ENCODE results near the gene ASB10.

Gene ASB10

DNA sequence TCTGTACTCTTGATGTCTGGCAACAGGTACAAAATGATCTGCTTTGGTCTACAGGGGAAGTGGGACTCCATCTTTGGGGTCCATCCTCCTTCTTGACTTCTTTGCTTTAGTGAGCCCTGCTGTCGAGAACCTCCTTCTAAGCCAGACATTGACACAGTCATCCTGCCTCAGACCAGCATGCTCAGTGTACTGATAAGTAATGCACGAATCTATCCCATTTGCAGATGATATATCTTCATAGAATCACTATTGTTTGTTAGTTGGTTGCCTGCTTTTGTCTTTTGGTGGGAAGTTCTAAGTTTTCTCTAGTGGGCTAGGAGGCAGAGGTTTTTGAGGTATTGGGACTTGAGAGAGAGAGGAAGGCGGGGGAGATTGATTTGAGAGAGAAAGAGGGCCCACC, 14.3 kb upstream of the ASB10 start:
- H3K79me2 ChIP-seq (ENCODE audit: insufficient read depth, low read length), result no peaks in the 10 kb centered on the region
- no peak overlapping the region for H3K4me3 ChIP-seq (ENCODE audit: low read depth in 1 of 2, low read length in 2 of 2)
- H3K9me3 ChIP-seq (ENCODE audit: insufficient read depth, low read length, severe bottlenecking), result no peaks in the 10 kb centered on the region
- TF ChIP-seq EZH2 (IDR thresholded peaks at IDR 0.05; ENCODE audit: borderline replicate concordance, low read depth, low read length, severe bottlenecking), result no peak
- TF ChIP-seq, protein P1, sequence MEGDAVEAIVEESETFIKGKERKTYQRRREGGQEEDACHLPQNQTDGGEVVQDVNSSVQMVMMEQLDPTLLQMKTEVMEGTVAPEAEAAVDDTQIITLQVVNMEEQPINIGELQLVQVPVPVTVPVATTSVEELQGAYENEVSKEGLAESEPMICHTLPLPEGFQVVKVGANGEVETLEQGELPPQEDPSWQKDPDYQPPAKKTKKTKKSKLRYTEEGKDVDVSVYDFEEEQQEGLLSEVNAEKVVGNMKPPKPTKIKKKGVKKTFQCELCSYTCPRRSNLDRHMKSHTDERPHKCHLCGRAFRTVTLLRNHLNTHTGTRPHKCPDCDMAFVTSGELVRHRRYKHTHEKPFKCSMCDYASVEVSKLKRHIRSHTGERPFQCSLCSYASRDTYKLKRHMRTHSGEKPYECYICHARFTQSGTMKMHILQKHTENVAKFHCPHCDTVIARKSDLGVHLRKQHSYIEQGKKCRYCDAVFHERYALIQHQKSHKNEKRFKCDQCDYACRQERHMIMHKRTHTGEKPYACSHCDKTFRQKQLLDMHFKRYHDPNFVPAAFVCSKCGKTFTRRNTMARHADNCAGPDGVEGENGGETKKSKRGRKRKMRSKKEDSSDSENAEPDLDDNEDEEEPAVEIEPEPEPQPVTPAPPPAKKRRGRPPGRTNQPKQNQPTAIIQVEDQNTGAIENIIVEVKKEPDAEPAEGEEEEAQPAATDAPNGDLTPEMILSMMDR (IDR thresholded peaks at IDR 0.05; ENCODE audit: borderline replicate concordance, extremely low read depth, low read length, poor library complexity, severe bottlenecking), result no peak
- ATAC-seq (ENCODE audit: insufficient read depth, low read depth) (no peak), DNase-seq (no peak)
- H3K27me3 ChIP-seq (ENCODE audit: insufficient read depth, low read length, poor library complexity), result peaks cover 36% of the 10 kb centered on the region
- no peaks in the 10 kb centered on the region for H3K36me3 ChIP-seq (ENCODE audit: insufficient read depth, low read length)
- no peak overlapping the region for H3K27ac ChIP-seq (ENCODE audit: low read length)
- no peaks in the 10 kb centered on the region for H3K4me1 ChIP-seq (ENCODE audit: insufficient read depth, low read length)
- H4K20me1 ChIP-seq (ENCODE audit: insufficient read depth, low read length), result peaks cover 5% of the 10 kb centered on the region; the same call in 1 of the 2 replicates
- no peak overlapping the region for H2AFZ ChIP-seq (ENCODE audit: low read depth, low read length)
- no peak overlapping the region for H3K9ac ChIP-seq (ENCODE audit: low read depth, low read length)
- H3K4me2 ChIP-seq (ENCODE audit: insufficient read depth, low read length), result no peak overlapping the region

DNA sequence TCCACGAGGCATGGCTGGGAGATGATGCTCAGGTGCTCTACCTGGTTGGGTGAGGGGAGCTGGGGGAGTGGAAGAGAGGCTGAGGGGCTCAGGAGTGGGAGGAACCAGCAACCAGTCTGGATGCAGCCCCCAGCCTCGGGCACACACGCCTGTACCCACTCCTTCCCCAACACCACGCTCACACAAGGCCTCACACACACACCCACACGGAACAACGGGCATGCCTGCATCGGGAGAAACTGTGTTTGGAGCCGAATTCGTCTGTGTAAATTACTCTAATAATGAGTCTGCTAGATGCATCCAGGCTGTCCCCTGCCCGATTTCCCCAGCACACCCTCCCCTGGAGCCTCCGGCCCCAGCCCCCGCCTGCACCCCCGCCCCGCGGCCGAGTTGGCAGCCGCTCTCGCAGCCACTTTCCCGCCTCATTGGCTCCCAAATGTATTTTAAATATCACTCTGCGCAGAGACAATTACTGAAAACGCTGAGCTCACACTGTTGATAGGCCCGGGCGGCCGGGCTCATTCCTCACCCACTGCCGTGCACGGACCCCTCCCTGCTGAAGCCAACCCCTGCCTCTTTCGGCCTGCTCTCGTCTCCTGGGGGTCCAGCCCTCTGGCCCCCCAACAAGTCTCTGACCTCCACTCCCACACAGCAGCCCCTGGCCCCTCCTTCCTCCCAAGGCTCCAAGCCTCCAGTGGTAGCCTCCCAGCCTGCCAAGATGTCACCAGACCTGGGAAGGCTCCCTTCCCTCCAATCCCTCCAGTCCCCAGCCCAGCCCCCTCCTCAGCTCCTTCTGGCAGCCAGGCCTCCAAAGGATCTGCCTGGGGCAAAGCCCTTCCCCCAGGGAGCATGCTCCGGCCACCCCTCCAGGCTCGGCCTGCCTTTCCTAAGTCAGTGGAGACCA, 12.1 kb upstream of the ASB10 start:
- no peak overlapping the region for H2AFZ ChIP-seq (ENCODE audit: low read depth, low read length)
- no peak overlapping the region for H3K27ac ChIP-seq (ENCODE audit: low read length)
- H3K4me1 ChIP-seq (ENCODE audit: insufficient read depth, low read length), result no peaks in the 10 kb centered on the region
- DNase-seq (no peak), ATAC-seq (ENCODE audit: insufficient read depth, low read depth) (no peak)
- peaks cover 2% of the 10 kb centered on the region; the same call in 1 of the 2 replicates for H4K20me1 ChIP-seq (ENCODE audit: insufficient read depth, low read length)
- no peaks in the 10 kb centered on the region for H3K79me2 ChIP-seq (ENCODE audit: insufficient read depth, low read length)
- no peaks in the 10 kb centered on the region for H3K9me3 ChIP-seq (ENCODE audit: insufficient read depth, low read length, severe bottlenecking)
- TF ChIP-seq EZH2 (IDR thresholded peaks at IDR 0.05; ENCODE audit: borderline replicate concordance, low read depth, low read length, severe bottlenecking), result no peak
- TF ChIP-seq, protein P1 (IDR thresholded peaks at IDR 0.05; ENCODE audit: borderline replicate concordance, extremely low read depth, low read length, poor library complexity, severe bottlenecking), result no peak
- no peak overlapping the region for H3K4me3 ChIP-seq (ENCODE audit: low read depth in 1 of 2, low read length in 2 of 2)
- H3K36me3 ChIP-seq (ENCODE audit: insufficient read depth, low read length), result no peaks in the 10 kb centered on the region
- no peak overlapping the region for H3K4me2 ChIP-seq (ENCODE audit: insufficient read depth, low read length)
- H3K27me3 ChIP-seq (ENCODE audit: insufficient read depth, low read length, poor library complexity), result peaks cover 44% of the 10 kb centered on the region
- H3K9ac ChIP-seq (ENCODE audit: low read depth, low read length), result no peak overlapping the region

DNA sequence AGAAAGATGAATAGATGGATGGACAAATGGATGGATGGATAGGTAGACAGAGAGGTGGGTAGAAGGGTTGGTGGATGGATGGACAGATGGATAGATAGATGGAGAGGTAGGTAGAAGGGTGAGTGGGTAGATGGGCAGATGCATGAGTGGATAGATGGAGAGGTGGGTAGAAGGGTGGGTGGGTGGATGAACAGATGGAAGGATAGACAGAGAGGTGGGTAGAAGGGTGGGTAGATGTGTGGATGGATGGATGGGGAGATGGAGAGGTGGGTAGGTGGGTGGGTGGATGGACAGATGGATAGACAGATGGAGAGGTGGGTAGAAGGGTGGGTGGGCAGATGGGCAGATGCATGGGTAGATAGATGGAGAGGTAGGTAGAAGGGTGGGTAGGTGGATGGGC, 10.9 kb upstream of the ASB10 start:
- Histone ChIP-seq H3K9me3 (ENCODE audit: insufficient read depth, low read length, severe bottlenecking) (no peaks in the 10 kb centered on the region), H3K36me3 (ENCODE audit: insufficient read depth, low read length) (no peaks in the 10 kb centered on the region), H2AFZ (ENCODE audit: low read depth, low read length) (no peak overlapping the region), H3K4me1 (ENCODE audit: insufficient read depth, low read length) (no peaks in the 10 kb centered on the region), H3K4me2 (ENCODE audit: insufficient read depth, low read length) (no peak overlapping the region), H3K79me2 (ENCODE audit: insufficient read depth, low read length) (no peaks in the 10 kb centered on the region), H4K20me1 (ENCODE audit: insufficient read depth, low read length) (no peaks in the 10 kb centered on the region; the same call in 1 of the 2 replicates), H3K27ac (ENCODE audit: low read length) (no peak overlapping the region), H3K27me3 (ENCODE audit: insufficient read depth, low read length, poor library complexity) (peaks cover 39% of the 10 kb centered on the region), H3K4me3 (ENCODE audit: low read depth in 1 of 2, low read length in 2 of 2) (no peak overlapping the region), H3K9ac (ENCODE audit: low read depth, low read length) (no peak overlapping the region)
- DNase-seq (no peak), ATAC-seq (ENCODE audit: insufficient read depth, low read depth) (no peak)
- TF ChIP-seq, protein P1 (IDR thresholded peaks at IDR 0.05; ENCODE audit: borderline replicate concordance, extremely low read depth, low read length, poor library complexity, severe bottlenecking), result no peak
- no peak for TF ChIP-seq EZH2 (IDR thresholded peaks at IDR 0.05; ENCODE audit: borderline replicate concordance, low read depth, low read length, severe bottlenecking)

Data from DND-41 (cell line).